GM12865 (cell line): ENCODE data around the gene TCTN2.

Experiments used
- DNase-seq: peaks from one replicate; pipeline ENCODE4 v3.0.0; 2010; ENCODE audit warnings: low read depth
- H3K4me3 ChIP-seq: 2 replicates; pipeline ENCODE4 v1.5.1; 2011; ENCODE audit warnings: mild to moderate bottlenecking, low read depth, low read length, control low read depth
- CTCF ChIP-seq: IDR thresholded peaks from 2 replicates; pipeline ENCODE4 v1.5.1; 2011; ENCODE audit warnings: low read length, control low read depth, low read depth, inconsistent platforms; ENCODE audit not compliant: insufficient read depth; ENCODE audit errors: missing control alignments

The TCTN2 gene

GRCh38 chr12:123667771-123668170 is 3.1 kb upstream of the TCTN2 start:
- H3K4me3 ChIP-seq: no peak overlapping the region
- no peak for DNase-seq
- no peak for TF ChIP-seq CTCF

- no peak for DNase-seq
- TF ChIP-seq CTCF: no peak
- no peak overlapping the region for H3K4me3 ChIP-seq
These were observed 963 bp downstream of the TCTN2 start for GRCh38 chr12:123671876-123672275.

GRCh38 chr12:123675436-123675835 is 4.5 kb downstream of the TCTN2 start:
- DNase-seq: no peak
- TF ChIP-seq CTCF: no peak
- H3K4me3 ChIP-seq: no peak overlapping the region

GRCh38 chr12:123676616-123677320 is 5.9 kb downstream of the TCTN2 start:
- DNase-seq: no peak
- no peak overlapping the region for H3K4me3 ChIP-seq
- TF ChIP-seq CTCF: no peak

GRCh38 chr12:123678981-123679380 is 8.1 kb downstream of the TCTN2 start:
- no peak for TF ChIP-seq CTCF

GRCh38 chr12:123681605-123682004 is 10.7 kb downstream of the TCTN2 start:
- no peak overlapping the region for H3K4me3 ChIP-seq
- DNase-seq: peak; percentile 60
- TF ChIP-seq CTCF: no peak

More at GRCh38 chr12:123678981-123679380, 8.1 kb downstream of the TCTN2 start:
- no peak overlapping the region for H3K4me3 ChIP-seq
- DNase-seq: no peak

GRCh38 chr12:123683964-123684363 is 13.1 kb downstream of the TCTN2 start:
- TF ChIP-seq CTCF: no peak
- DNase-seq: no peak
- no peak overlapping the region for H3K4me3 ChIP-seq
